Suprapubic skin (tissue), 4 donors: ENCODE measurements around the gene RAB18. TPM values are rescaled to one million over a fixed set of nuclear protein-coding genes. Genes with fewer than 3 reads are reported as not detected.

Source experiments
- DNase-seq, 2 donors: peaks; one replicate each; pipeline ENCODE4 v3.0.0-alpha.2; 2019; ENCODE audit warnings: low spot score in 2 of 2
- H3K27ac ChIP-seq: fragments of 200-600 bp; sonication (generic); one replicate; pipeline ENCODE4 v1.5.1; 2019
- H3K27me3 ChIP-seq: fragments of 200-600 bp; sonication (generic); one replicate; pipeline ENCODE4 v1.5.1; 2019
- H3K36me3 ChIP-seq: fragments of 200-600 bp; sonication (generic); one replicate; pipeline ENCODE4 v1.5.1; 2019
- H3K4me1 ChIP-seq: fragments of 200-600 bp; sonication (generic); one replicate; pipeline ENCODE4 v1.5.1; 2019
- H3K4me3 ChIP-seq: fragments of 200-600 bp; sonication (generic); one replicate; pipeline ENCODE4 v1.5.1; 2019; ENCODE audit warnings: mild to moderate bottlenecking
- H3K9me3 ChIP-seq: fragments of 200-600 bp; sonication (generic); one replicate; pipeline ENCODE4 v1.5.1; 2019
- EP300 ChIP-seq: sonication (generic); formaldehyde crosslinking; IDR thresholded peaks from one replicate; pipeline ENCODE4 v1.6.1; 2017; ENCODE audit warnings: antibody characterized with exemption
- POLR2A ChIP-seq, 2 donors: fragments of 450-650 bp; IDR thresholded peaks; one replicate each; pipeline ENCODE4 v1.6.1; 2017; ENCODE audit warnings: antibody characterized with exemption in 2 of 2, mild to moderate bottlenecking in 2 of 2, moderate library complexity in 2 of 2
- POLR2AphosphoS5 ChIP-seq, 3 donors: sonication (generic); formaldehyde crosslinking; IDR thresholded peaks; one replicate each; pipeline ENCODE4 v1.6.1; 2017; ENCODE audit warnings: antibody characterized with exemption in 3 of 3
- WGBS: methylation state at CpG from one replicate; pipeline ENCODE4 v1.1.5; 2018; 5-methylcytosine and 5-hydroxymethylcytosine counted together
- total RNA-seq, 4 donors: library from RNA; depleted of rRNA; stranded (reverse); fragments of >200 nt; gene quantifications; one replicate each; pipeline ENCODE4 v1.1.0, GENCODE V29; 2016
- TF ChIP-seq, protein P1 (sequence below), 2 donors: fragments of 200-600 bp in 1 of 2; fragments of 450-650 bp in 1 of 2; sonication (generic) in 1 of 2; IDR thresholded peaks; one replicate each; pipeline ENCODE4 v1.5.1; 2016 to 2019; ENCODE audit warnings: antibody characterized with exemption in 2 of 2, mild to moderate bottlenecking in 1 of 2, moderate library complexity in 1 of 2

Gene RAB18
- total RNA-seq, 4 donors from 2014 or later: 50.1 to 78.1 (median 65.2) TPM

DNA sequence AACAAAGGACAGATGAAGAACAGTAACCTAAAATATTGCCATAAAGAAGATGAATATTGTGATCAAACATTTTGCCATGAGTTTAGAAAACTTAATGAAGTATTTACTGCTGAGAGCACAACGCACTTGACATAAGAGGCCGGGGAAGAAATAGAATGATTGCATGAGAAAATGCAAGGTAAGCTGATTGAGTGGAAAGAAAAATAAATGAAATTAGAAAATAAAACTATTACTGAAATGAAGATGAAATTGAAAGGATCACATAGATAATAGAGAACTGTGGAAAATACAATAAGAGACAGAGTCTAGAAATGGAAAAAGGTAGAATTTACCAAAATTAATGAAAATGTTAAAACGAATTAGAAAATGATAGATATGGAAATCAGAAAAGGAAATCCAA is 10.1 kb downstream of the RAB18 start:
- H3K4me1 ChIP-seq: peaks cover 7% of the 10 kb centered on the region
- no peaks in the 10 kb centered on the region for H3K27me3 ChIP-seq
- no peak for DNase-seq
- H3K27ac ChIP-seq: no peak overlapping the region
- peaks cover 36% of the 10 kb centered on the region for H3K36me3 ChIP-seq
- WGBS: 93% methylated on average over 3 of the region's 3 CpGs
- no peak overlapping the region for H3K4me3 ChIP-seq
- TF ChIP-seq POLR2AphosphoS5 (IDR thresholded peaks at IDR 0.05) (no peak), POLR2A (IDR thresholded peaks at IDR 0.05) (no peak), EP300 (no peak)
- TF ChIP-seq, protein P1, sequence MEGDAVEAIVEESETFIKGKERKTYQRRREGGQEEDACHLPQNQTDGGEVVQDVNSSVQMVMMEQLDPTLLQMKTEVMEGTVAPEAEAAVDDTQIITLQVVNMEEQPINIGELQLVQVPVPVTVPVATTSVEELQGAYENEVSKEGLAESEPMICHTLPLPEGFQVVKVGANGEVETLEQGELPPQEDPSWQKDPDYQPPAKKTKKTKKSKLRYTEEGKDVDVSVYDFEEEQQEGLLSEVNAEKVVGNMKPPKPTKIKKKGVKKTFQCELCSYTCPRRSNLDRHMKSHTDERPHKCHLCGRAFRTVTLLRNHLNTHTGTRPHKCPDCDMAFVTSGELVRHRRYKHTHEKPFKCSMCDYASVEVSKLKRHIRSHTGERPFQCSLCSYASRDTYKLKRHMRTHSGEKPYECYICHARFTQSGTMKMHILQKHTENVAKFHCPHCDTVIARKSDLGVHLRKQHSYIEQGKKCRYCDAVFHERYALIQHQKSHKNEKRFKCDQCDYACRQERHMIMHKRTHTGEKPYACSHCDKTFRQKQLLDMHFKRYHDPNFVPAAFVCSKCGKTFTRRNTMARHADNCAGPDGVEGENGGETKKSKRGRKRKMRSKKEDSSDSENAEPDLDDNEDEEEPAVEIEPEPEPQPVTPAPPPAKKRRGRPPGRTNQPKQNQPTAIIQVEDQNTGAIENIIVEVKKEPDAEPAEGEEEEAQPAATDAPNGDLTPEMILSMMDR (IDR thresholded peaks at IDR 0.05): no peak
- H3K9me3 ChIP-seq: no peaks in the 10 kb centered on the region

DNA sequence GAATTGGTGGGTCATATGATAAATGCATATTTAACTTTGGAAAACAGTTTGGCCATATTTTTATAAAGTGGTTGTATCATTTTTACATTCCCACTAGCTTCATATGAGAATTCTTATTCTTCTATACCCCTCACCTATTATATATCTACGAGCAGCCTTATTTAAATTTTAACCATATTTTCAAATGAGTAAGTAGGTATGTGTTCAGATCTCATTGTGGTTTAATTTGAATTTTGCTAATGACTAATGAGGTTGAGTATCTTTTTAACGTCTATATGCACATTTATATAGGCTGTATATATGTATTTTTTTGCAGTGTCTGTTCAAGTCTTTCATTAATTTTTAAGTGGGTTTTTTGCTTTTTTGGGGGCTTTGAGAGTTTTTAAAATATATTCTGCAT is 14.2 kb downstream of the RAB18 start:
- H3K36me3 ChIP-seq: peaks cover 8% of the 10 kb centered on the region
- H3K9me3 ChIP-seq: no peaks in the 10 kb centered on the region
- TF ChIP-seq POLR2A (IDR thresholded peaks at IDR 0.05) (no peak), POLR2AphosphoS5 (IDR thresholded peaks at IDR 0.05) (no peak), EP300 (no peak)
- TF ChIP-seq, protein P1 (IDR thresholded peaks at IDR 0.05): no peak
- DNase-seq: no peak
- 83% methylated on average over 2 of the region's 2 CpGs for WGBS
- H3K4me3 ChIP-seq: no peak overlapping the region
- no peak overlapping the region for H3K27ac ChIP-seq
- H3K4me1 ChIP-seq: peaks cover 13% of the 10 kb centered on the region
- H3K27me3 ChIP-seq: no peaks in the 10 kb centered on the region

DNA sequence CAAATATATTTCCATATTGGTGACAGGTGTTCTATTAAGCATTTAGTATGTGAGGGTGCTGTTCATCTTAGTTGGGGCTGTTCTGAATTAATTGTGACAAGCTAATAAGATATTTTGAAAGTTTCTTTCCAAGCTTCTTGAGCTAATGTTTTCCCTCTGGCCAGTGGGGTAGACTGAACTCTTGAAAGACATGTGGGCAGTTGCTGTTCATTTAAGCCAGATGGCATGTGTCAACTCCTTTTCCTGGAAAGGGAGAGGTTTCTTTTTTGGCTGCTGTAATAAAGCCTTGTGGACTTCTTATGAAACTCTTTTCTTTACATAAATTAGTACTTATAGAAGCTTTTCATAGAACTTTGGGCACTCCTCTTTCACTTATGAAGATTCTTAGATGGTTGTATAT is 21.7 kb downstream of the RAB18 start:
- no peak for TF ChIP-seq POLR2A (IDR thresholded peaks at IDR 0.05)
- TF ChIP-seq, protein P1 (IDR thresholded peaks at IDR 0.05): no peak
- no peak for TF ChIP-seq POLR2AphosphoS5 (IDR thresholded peaks at IDR 0.05)
- no peak for TF ChIP-seq EP300
- no peak overlapping the region for H3K4me3 ChIP-seq
- H3K4me1 ChIP-seq: peaks cover 32% of the 10 kb centered on the region
- no peaks in the 10 kb centered on the region for H3K27me3 ChIP-seq
- H3K9me3 ChIP-seq: no peaks in the 10 kb centered on the region
- H3K27ac ChIP-seq: no peak overlapping the region
- H3K36me3 ChIP-seq: no peaks in the 10 kb centered on the region
- DNase-seq: no peak

DNA sequence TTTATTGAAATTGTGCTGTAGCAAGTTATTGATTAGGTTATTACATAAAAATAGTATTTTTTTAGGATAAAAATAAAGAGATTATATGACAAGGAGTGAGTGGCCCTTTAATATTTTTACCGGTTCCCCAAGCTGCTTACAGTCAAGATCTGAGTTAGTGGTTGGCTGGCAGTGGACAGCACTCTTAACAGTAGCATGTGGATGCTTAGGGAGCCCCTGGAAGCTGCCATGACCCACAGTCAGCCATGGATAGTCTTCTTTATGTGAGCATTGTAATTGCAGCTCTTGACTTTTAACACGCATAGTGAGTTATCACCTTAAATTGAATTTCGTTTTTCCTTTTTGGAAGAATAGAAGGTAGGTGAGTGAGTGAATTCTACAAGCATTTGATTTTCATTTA is 22.1 kb downstream of the RAB18 start:
- H3K4me3 ChIP-seq: no peak overlapping the region
- H3K4me1 ChIP-seq: peaks cover 32% of the 10 kb centered on the region
- no peak for TF ChIP-seq EP300
- no peak for TF ChIP-seq POLR2AphosphoS5 (IDR thresholded peaks at IDR 0.05)
- TF ChIP-seq, protein P1 (IDR thresholded peaks at IDR 0.05): no peak
- TF ChIP-seq POLR2A (IDR thresholded peaks at IDR 0.05): no peak
- WGBS: 74% methylated on average over 3 of the region's 3 CpGs
- H3K9me3 ChIP-seq: no peaks in the 10 kb centered on the region
- DNase-seq: no peak
- no peak overlapping the region for H3K27ac ChIP-seq
- H3K27me3 ChIP-seq: no peaks in the 10 kb centered on the region
- H3K36me3 ChIP-seq: no peaks in the 10 kb centered on the region

DNA sequence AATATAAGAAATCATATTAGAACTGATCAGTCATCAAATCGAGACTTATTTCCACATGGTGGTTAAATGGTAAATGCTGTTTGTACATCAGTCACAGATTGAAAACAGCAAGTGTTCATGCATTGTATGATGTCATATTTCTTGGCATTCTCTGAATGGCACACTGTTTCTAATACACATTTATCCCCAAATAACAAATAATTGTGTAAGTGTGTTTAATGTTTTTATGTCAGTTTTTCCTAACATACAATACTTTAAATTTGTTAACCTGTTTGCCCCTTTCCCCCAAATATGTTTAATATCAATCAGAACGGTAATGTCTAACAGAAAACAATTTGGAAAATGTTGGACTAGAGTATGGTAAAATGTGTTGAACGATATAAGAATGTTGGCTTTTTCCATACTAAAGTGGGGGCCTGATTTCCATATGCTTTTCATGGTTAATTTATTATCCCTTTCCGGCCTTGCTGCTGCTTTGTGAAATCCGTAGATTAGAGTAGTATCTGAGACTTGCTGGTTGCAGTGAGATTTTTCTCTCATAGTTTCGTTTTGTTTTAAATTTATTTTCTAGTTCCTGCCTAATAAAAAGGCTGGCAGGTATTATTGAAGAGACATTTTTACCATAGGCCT is 23.7 kb downstream of the RAB18 start:
- H3K4me1 ChIP-seq: peaks cover 28% of the 10 kb centered on the region
- WGBS: 82% methylated on average over 6 of the region's 6 CpGs
- TF ChIP-seq POLR2A (IDR thresholded peaks at IDR 0.05): no peak
- no peak for TF ChIP-seq POLR2AphosphoS5 (IDR thresholded peaks at IDR 0.05)
- TF ChIP-seq EP300: no peak
- TF ChIP-seq, protein P1 (IDR thresholded peaks at IDR 0.05): no peak

More for the DNA sequence above, 23.7 kb downstream of the RAB18 start:
- no peak overlapping the region for H3K4me3 ChIP-seq
- no peak for DNase-seq
- H3K27ac ChIP-seq: no peak overlapping the region
- no peaks in the 10 kb centered on the region for H3K9me3 ChIP-seq
- no peaks in the 10 kb centered on the region for H3K27me3 ChIP-seq
- H3K36me3 ChIP-seq: no peaks in the 10 kb centered on the region
